Calu3 (cell line): ENCODE data around the gene CDH13. TPM values are rescaled to one million over a fixed set of nuclear protein-coding genes. Genes with fewer than 3 reads are reported as not detected.

Experiments
- BruUV-seq: library from RNA; stranded (reverse); fragments of 400-500 nt; replicated peaks from 2 replicates; lab custom pipeline; 2021; lab: Mats Ljungman, UMichigan
- CTCF ChIA-PET: fragments of 300-600 bp; sonication (Branson Sonifier 250); formaldehyde crosslinking; loops from one replicate; lab custom pipeline; 2022; ENCODE audit warnings: antibody characterized with exemption; lab: Charles Lee
- DNase-seq: peaks from one replicate; pipeline ENCODE4 v3.0.0; 2022
- H3K27ac Mint-ChIP-seq: one replicate; pipeline ENCODE4 v1.8.0; 2022; ENCODE audit warnings: mixed read lengths; ENCODE audit not compliant: unreplicated experiment
- H3K27me3 Mint-ChIP-seq: one replicate; pipeline ENCODE4 v1.8.0; 2022; ENCODE audit warnings: mixed read lengths; ENCODE audit not compliant: unreplicated experiment
- H3K36me3 Mint-ChIP-seq: one replicate; pipeline ENCODE4 v1.8.0; 2022; ENCODE audit warnings: mild to moderate bottlenecking, moderate library complexity, mixed read lengths; ENCODE audit not compliant: insufficient read depth, unreplicated experiment
- H3K4me1 Mint-ChIP-seq: one replicate; pipeline ENCODE4 v1.8.0; 2022; ENCODE audit warnings: mild to moderate bottlenecking, low read depth, mixed read lengths; ENCODE audit not compliant: unreplicated experiment
- H3K4me3 Mint-ChIP-seq: one replicate; pipeline ENCODE4 v1.8.0; 2022; ENCODE audit warnings: mild to moderate bottlenecking, low read depth, moderate library complexity, mixed read lengths; ENCODE audit not compliant: unreplicated experiment
- H3K9me3 Mint-ChIP-seq: one replicate; pipeline ENCODE4 v1.8.0; 2022; ENCODE audit warnings: low read depth, mixed read lengths; ENCODE audit not compliant: unreplicated experiment
- intact Hi-C: fragments of 100-400 bp; cut with micrococcal nuclease; formaldehyde crosslinking; loops from one replicate; pipeline ENCODE4 v1.10.0; 2022; ENCODE audit not compliant: unreplicated experiment
- total RNA-seq: library from RNA; stranded (reverse); gene quantifications from 2 replicates; pipeline ENCODE4 v1.2.3, GENCODE V29; 2022
- TF ChIP-seq, protein P1 (sequence below): fragments of 200-600 bp; IDR thresholded peaks from one replicate; pipeline ENCODE4 v1.8.0; 2022; ENCODE audit warnings: antibody characterized with exemption; ENCODE audit not compliant: unreplicated experiment

CDH13 gene
- total RNA-seq, 1 experiment from 2014 or later, result not detected

- no peaks in the 10 kb centered on the region for H3K36me3 Mint-ChIP-seq
- TF ChIP-seq, protein P1, sequence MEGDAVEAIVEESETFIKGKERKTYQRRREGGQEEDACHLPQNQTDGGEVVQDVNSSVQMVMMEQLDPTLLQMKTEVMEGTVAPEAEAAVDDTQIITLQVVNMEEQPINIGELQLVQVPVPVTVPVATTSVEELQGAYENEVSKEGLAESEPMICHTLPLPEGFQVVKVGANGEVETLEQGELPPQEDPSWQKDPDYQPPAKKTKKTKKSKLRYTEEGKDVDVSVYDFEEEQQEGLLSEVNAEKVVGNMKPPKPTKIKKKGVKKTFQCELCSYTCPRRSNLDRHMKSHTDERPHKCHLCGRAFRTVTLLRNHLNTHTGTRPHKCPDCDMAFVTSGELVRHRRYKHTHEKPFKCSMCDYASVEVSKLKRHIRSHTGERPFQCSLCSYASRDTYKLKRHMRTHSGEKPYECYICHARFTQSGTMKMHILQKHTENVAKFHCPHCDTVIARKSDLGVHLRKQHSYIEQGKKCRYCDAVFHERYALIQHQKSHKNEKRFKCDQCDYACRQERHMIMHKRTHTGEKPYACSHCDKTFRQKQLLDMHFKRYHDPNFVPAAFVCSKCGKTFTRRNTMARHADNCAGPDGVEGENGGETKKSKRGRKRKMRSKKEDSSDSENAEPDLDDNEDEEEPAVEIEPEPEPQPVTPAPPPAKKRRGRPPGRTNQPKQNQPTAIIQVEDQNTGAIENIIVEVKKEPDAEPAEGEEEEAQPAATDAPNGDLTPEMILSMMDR, result no peak
- H3K4me3 Mint-ChIP-seq, result no peak overlapping the region
- H3K27ac Mint-ChIP-seq, result no peak overlapping the region
- peaks cover 11% of the 10 kb centered on the region for H3K9me3 Mint-ChIP-seq
- intact Hi-C loops, result no loop called here
- peaks cover 24% of the 10 kb centered on the region for H3K27me3 Mint-ChIP-seq
- no peaks in the 10 kb centered on the region for H3K4me1 Mint-ChIP-seq
- no TSS peak for BruUV-seq
- CTCF ChIA-PET, result no interaction called here
- DNase-seq, result no peak
Measured at GRCh38 chr16:83615141-83615952, 988.6 kb downstream of the CDH13 start.

DNA sequence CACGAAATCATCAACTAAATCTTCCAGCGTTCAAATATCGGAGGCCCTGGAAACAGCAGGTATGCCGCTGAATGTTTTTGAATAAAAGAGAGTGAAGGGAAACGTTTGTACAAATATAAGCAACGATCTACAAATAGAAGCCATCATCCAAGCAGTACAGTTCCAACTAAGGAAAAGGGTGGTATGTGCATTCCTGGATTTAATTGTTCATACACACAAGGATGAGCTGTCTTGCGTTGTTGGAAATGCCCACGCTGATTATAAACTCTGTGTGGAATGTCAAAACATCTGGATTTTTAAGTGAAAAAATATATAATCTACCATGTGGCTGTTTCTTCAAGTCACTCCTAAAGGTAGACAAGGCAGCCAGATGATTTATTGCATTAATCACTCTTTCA lies 989.2 kb downstream of the CDH13 start:
- DNase-seq, result no peak
- no peaks in the 10 kb centered on the region for H3K36me3 Mint-ChIP-seq
- CTCF ChIA-PET, result no interaction called here
- BruUV-seq, result no TSS peak
- no peaks in the 10 kb centered on the region for H3K4me1 Mint-ChIP-seq
- H3K27ac Mint-ChIP-seq, result no peak overlapping the region
- peaks cover 11% of the 10 kb centered on the region for H3K9me3 Mint-ChIP-seq
- TF ChIP-seq, protein P1, result no peak
- no peak overlapping the region for H3K4me3 Mint-ChIP-seq
- intact Hi-C loops, result no loop called here
- H3K27me3 Mint-ChIP-seq, result peaks cover 24% of the 10 kb centered on the region

- Mint-ChIP-seq H3K27ac (no peak overlapping the region), H3K36me3 (no peaks in the 10 kb centered on the region), H3K4me3 (no peak overlapping the region), H3K9me3 (peaks cover 3% of the 10 kb centered on the region), H3K27me3 (peaks cover 39% of the 10 kb centered on the region), H3K4me1 (no peaks in the 10 kb centered on the region)
- DNase-seq, result no peak
- BruUV-seq, result no TSS peak
- intact Hi-C loops, result no loop called here
- CTCF ChIA-PET, result no interaction called here
- TF ChIP-seq, protein P1, result no peak
Measured at GRCh38 chr16:83619381-83620150, 992.8 kb downstream of the CDH13 start.

GRCh38 chr16:83622010-83622409 lies 995.2 kb downstream of the CDH13 start:
- Mint-ChIP-seq H3K4me3 (no peak overlapping the region), H3K36me3 (no peaks in the 10 kb centered on the region), H3K27me3 (peaks cover 34% of the 10 kb centered on the region), H3K9me3 (peaks cover 1% of the 10 kb centered on the region), H3K4me1 (no peaks in the 10 kb centered on the region), H3K27ac (no peak overlapping the region)
- intact Hi-C loops, result no loop called here
- TF ChIP-seq, protein P1, result no peak
- BruUV-seq, result no TSS peak
- CTCF ChIA-PET, result no interaction called here
- DNase-seq, result no peak
